ENCODE data around the gene HACD4.

HACD4 gene

GRCh38 chr9:20984506-20984905 lies 46.9 kb downstream of the HACD4 start:
- Histone ChIP-seq H3K9ac (ENCODE audit: low read length) (no peak overlapping the region), H3K79me2 (ENCODE audit: insufficient read depth, low read length) (no peaks in the 10 kb centered on the region), H3F3A (ENCODE audit: insufficient read depth, low read length) (no peaks in the 10 kb centered on the region; the same call in 1 of the 2 replicates), H2AFZ (ENCODE audit: low read length) (no peak overlapping the region), H3K27me3 (ENCODE audit: insufficient read depth, low read length) (no peaks in the 10 kb centered on the region), H3K4me3 (ENCODE audit: low read depth, low read length, poor library complexity, severe bottlenecking) (no peak overlapping the region), H3K27ac (ENCODE audit: low read depth, low read length, poor library complexity, severe bottlenecking) (peak overlapping the region; percentile 97), H3K9me3 (ENCODE audit: low read length) (no peaks in the 10 kb centered on the region), H3K9me2 (ENCODE audit: low read depth, low read length) (no peaks in the 10 kb centered on the region), H3K4me2 (ENCODE audit: low read length) (no peak overlapping the region), H4K20me1 (ENCODE audit: insufficient read depth, low read length) (no peaks in the 10 kb centered on the region), H3K36me3 (ENCODE audit: insufficient read depth, low read length) (no peaks in the 10 kb centered on the region), H3K4me1 (ENCODE audit: insufficient read depth, low read length, severe bottlenecking) (peaks cover 100% of the 10 kb centered on the region)
- no peak for TF ChIP-seq CTCF (IDR thresholded peaks at IDR 0.05; ENCODE audit: low read length)
- TF ChIP-seq EZH2 (IDR thresholded peaks at IDR 0.05; ENCODE audit: borderline replicate concordance, low read length) = no peak

GRCh38 chr9:20981486-20981885 lies 50.0 kb downstream of the HACD4 start:
- peak overlapping the region; percentile 95 for H3K27ac ChIP-seq (ENCODE audit: low read depth, low read length, poor library complexity, severe bottlenecking)
- H3K4me2 ChIP-seq (ENCODE audit: low read length) = peak overlapping the region; percentile 53

GRCh38 chr9:20980832-20981455 lies 50.5 kb downstream of the HACD4 start:
- Histone ChIP-seq H3K4me2 (ENCODE audit: low read length) (peak overlapping the region; percentile 53), H3K27ac (ENCODE audit: low read depth, low read length, poor library complexity, severe bottlenecking) (peak overlapping the region; percentile 95), H3K9ac (ENCODE audit: low read length) (peak overlapping the region; percentile 62), H3K9me2 (ENCODE audit: low read depth, low read length) (no peaks in the 10 kb centered on the region), H3K4me3 (ENCODE audit: low read depth, low read length, poor library complexity, severe bottlenecking) (peak overlapping the region; percentile 40), H3K79me2 (ENCODE audit: insufficient read depth, low read length) (no peaks in the 10 kb centered on the region), H3F3A (ENCODE audit: insufficient read depth, low read length) (no peaks in the 10 kb centered on the region; the same call in 1 of the 2 replicates), H3K27me3 (ENCODE audit: insufficient read depth, low read length) (no peaks in the 10 kb centered on the region), H3K4me1 (ENCODE audit: insufficient read depth, low read length, severe bottlenecking) (peaks cover 65% of the 10 kb centered on the region), H2AFZ (ENCODE audit: low read length) (0 out of 2 replicates have a peak overlapping the region, but pooled peaks have one; percentile 20), H4K20me1 (ENCODE audit: insufficient read depth, low read length) (no peaks in the 10 kb centered on the region), H3K36me3 (ENCODE audit: insufficient read depth, low read length) (0 out of 2 replicates have a peak, but pooled peaks cover 4% of the 10 kb centered on the region), H3K9me3 (ENCODE audit: low read length) (peaks cover 7% of the 10 kb centered on the region; the same call in 1 of the 2 replicates)
- TF ChIP-seq EZH2 (IDR thresholded peaks at IDR 0.05; ENCODE audit: borderline replicate concordance, low read length) = no peak
- TF ChIP-seq CTCF (IDR thresholded peaks at IDR 0.05; ENCODE audit: low read length) = no peak

More at GRCh38 chr9:20981486-20981885, 50.0 kb downstream of the HACD4 start:
- Histone ChIP-seq H3K79me2 (ENCODE audit: insufficient read depth, low read length) (no peaks in the 10 kb centered on the region), H3F3A (ENCODE audit: insufficient read depth, low read length) (no peaks in the 10 kb centered on the region; the same call in 1 of the 2 replicates), H3K36me3 (ENCODE audit: insufficient read depth, low read length) (0 out of 2 replicates have a peak, but pooled peaks cover 4% of the 10 kb centered on the region), H3K9me3 (ENCODE audit: low read length) (peaks cover 4% of the 10 kb centered on the region; the same call in 1 of the 2 replicates), H3K9ac (ENCODE audit: low read length) (peak overlapping the region; percentile 62), H2AFZ (ENCODE audit: low read length) (no peak overlapping the region), H3K27me3 (ENCODE audit: insufficient read depth, low read length) (no peaks in the 10 kb centered on the region), H3K4me3 (ENCODE audit: low read depth, low read length, poor library complexity, severe bottlenecking) (peak overlapping the region; percentile 40), H4K20me1 (ENCODE audit: insufficient read depth, low read length) (no peaks in the 10 kb centered on the region), H3K9me2 (ENCODE audit: low read depth, low read length) (no peaks in the 10 kb centered on the region), H3K4me1 (ENCODE audit: insufficient read depth, low read length, severe bottlenecking) (peaks cover 71% of the 10 kb centered on the region)
- TF ChIP-seq EZH2 (IDR thresholded peaks at IDR 0.05; ENCODE audit: borderline replicate concordance, low read length) (no peak), CTCF (IDR thresholded peaks at IDR 0.05; ENCODE audit: low read length) (no peak)
